Measurements from ENCODE around the gene OSBPL5. TPM values are rescaled to one million over a fixed set of nuclear protein-coding genes. Genes with fewer than 3 reads are reported as not detected.

Gene OSBPL5, protein sequence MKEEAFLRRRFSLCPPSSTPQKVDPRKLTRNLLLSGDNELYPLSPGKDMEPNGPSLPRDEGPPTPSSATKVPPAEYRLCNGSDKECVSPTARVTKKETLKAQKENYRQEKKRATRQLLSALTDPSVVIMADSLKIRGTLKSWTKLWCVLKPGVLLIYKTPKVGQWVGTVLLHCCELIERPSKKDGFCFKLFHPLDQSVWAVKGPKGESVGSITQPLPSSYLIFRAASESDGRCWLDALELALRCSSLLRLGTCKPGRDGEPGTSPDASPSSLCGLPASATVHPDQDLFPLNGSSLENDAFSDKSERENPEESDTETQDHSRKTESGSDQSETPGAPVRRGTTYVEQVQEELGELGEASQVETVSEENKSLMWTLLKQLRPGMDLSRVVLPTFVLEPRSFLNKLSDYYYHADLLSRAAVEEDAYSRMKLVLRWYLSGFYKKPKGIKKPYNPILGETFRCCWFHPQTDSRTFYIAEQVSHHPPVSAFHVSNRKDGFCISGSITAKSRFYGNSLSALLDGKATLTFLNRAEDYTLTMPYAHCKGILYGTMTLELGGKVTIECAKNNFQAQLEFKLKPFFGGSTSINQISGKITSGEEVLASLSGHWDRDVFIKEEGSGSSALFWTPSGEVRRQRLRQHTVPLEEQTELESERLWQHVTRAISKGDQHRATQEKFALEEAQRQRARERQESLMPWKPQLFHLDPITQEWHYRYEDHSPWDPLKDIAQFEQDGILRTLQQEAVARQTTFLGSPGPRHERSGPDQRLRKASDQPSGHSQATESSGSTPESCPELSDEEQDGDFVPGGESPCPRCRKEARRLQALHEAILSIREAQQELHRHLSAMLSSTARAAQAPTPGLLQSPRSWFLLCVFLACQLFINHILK
- 14.1 TPM for polyA plus RNA-seq
- long read RNA-seq, donor 1, partial matches to known transcripts = 0 of 1 reads
- long read RNA-seq, donor 1, other reads (novel, unspliced or antisense) = 0 of 1 reads
- long read RNA-seq, donor 2, partial matches to known transcripts = 0 of 4 reads
- long read RNA-seq, donor 2, other reads (novel, unspliced or antisense) = 0 of 4 reads
- long read RNA-seq, donor 3 = 0 reads
- long read RNA-seq, donor 4 = 0 reads
- long read RNA-seq, donor 5, partial matches to known transcripts = 0 of 3 reads
- long read RNA-seq, donor 5, other reads (novel, unspliced or antisense) = 0 of 3 reads
- long read RNA-seq, donor 6, partial matches to known transcripts = 0 of 2 reads
- long read RNA-seq, donor 6, other reads (novel, unspliced or antisense) = 0 of 2 reads
- long read RNA-seq, donor 7, partial matches to known transcripts = 0 of 3 reads
- long read RNA-seq, donor 7, other reads (novel, unspliced or antisense) = 0 of 3 reads
- long read RNA-seq, donor 8, partial matches to known transcripts = 0 of 1 reads
- long read RNA-seq, donor 8, other reads (novel, unspliced or antisense) = 0 of 1 reads
- long read RNA-seq, donor 9 = 0 reads
- long read RNA-seq, donor 10, partial matches to known transcripts = 0 of 5 reads
- long read RNA-seq, donor 10, other reads (novel, unspliced or antisense) = 0 of 5 reads
- long read RNA-seq, donor 11, partial matches to known transcripts = 0 of 1 reads
- long read RNA-seq, donor 11, other reads (novel, unspliced or antisense) = 0 of 1 reads

DNA sequence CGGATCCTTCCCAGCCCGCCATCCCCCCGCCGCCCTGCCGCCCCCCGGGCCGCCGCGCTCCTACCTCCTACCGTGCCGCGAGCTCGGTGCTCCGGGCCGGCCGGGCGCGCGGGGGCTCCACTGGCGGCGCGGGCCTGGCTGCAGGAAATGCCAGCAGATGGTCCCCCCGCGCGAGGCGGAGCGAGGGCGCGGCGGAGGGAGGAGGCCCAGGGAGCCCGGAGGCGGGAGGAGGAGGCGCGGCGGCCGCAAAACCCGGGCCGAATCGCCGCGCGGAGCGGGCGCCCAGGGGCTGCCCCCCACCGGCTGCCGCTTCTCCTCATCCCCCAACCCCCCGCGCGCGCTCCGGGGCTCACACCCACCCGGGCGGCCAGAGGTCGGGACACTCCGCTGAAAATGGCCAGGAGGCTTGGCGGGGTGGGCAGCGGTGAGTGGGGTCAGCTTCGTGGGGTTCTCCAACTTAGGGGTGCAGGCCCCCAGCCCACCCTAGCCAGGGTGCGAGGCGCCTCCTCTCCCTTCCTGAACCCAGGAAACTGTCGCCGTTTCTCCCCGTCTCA lies at the start of gene OSBPL5:
Gene OSBPL5 (minus strand): TSS at position 159 of the 554 bp plus-strand sequence. CDS start 36,162 bp downstream, outside the sequence.
- peaks cover 2% of the 10 kb centered on the region for H3K36me3 ChIP-seq (ENCODE audit: control insufficient read depth, insufficient read depth, low read length)
- no CpG with 5 or more reads among the region's 63 CpGs for WGBS (ENCODE audit: insufficient coverage, low lambda C conversion rate)
- no peaks in the 10 kb centered on the region for H3K9me3 ChIP-seq (ENCODE audit: control insufficient read depth, low read depth, low read length)
- peak within 1 kb of the TSS; percentile 81 for H3K4me3 ChIP-seq (ENCODE audit: low read length)
- DNase-seq = peak; percentile 53 to 79
- H3K27ac ChIP-seq (ENCODE audit: low read length) = no peak within 1 kb of the TSS
- peaks cover 21% of the 10 kb centered on the region for H3K27me3 ChIP-seq (ENCODE audit: control insufficient read depth, insufficient read depth, low read length)
- peaks cover 36% of the 10 kb centered on the region for H3K4me1 ChIP-seq (ENCODE audit: control insufficient read depth, insufficient read depth, low read length)

GRCh38 chr11:3214420-3214699 lies 49.2 kb upstream of the OSBPL5 start:
- Histone ChIP-seq H3K36me3 (ENCODE audit: control insufficient read depth, insufficient read depth, low read length) (no peaks in the 10 kb centered on the region), H3K9me3 (ENCODE audit: control insufficient read depth, low read depth, low read length) (no peaks in the 10 kb centered on the region), H3K27me3 (ENCODE audit: control insufficient read depth, insufficient read depth, low read length) (peaks cover 13% of the 10 kb centered on the region), H3K4me3 (ENCODE audit: low read length) (no peak overlapping the region), H3K27ac (ENCODE audit: low read length) (no peak overlapping the region), H3K4me1 (ENCODE audit: control insufficient read depth, insufficient read depth, low read length) (no peaks in the 10 kb centered on the region)
- DNase-seq = no peak
- no CpG with 5 or more reads among the region's 4 CpGs for WGBS (ENCODE audit: insufficient coverage, low lambda C conversion rate)

DNA sequence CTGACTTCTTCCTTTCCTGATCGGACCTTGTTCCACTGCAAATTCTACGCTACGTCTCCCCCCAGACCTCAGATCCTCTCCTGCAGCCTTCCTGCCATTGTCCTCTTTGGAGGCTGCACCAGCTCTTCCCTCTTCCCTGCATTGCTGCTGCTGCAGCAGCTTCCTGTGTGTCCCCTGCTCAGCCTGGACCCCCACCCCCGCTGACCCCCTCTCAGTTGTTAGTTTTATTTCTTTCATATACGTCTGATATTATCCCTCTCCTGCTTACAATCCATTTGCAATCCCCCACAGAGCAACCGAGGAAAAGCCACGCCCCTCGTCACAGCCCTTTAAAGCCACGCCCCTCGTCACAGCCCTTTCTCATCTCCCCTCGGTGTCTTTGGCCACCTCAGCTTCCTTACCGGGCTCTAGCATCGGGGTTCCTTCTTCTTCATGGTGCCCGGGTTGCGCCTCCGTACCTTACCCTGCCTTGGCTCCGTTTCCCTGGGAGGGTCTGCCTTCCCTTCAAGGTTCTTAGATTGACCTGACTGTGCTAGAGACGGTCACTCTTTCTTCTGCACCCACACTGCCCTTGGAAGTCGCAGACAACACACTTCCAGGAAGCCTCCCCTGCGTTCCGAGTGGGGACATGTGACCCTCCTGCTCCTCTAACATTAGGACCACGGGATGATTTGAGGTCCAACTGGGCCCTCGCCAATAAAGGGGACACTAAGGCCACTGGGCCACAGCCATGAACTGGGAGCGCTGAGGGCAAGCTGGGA lies 48.7 kb upstream of the OSBPL5 start:
- no peaks in the 10 kb centered on the region for H3K36me3 ChIP-seq (ENCODE audit: control insufficient read depth, insufficient read depth, low read length)
- WGBS (ENCODE audit: insufficient coverage, low lambda C conversion rate) = 40% methylated on average over 6 of the region's 24 CpGs
- DNase-seq = no peak
- no peak overlapping the region for H3K4me3 ChIP-seq (ENCODE audit: low read length)
- H3K9me3 ChIP-seq (ENCODE audit: control insufficient read depth, low read depth, low read length) = no peaks in the 10 kb centered on the region
- no peak overlapping the region for H3K27ac ChIP-seq (ENCODE audit: low read length)
- H3K4me1 ChIP-seq (ENCODE audit: control insufficient read depth, insufficient read depth, low read length) = no peaks in the 10 kb centered on the region
- peaks cover 8% of the 10 kb centered on the region for H3K27me3 ChIP-seq (ENCODE audit: control insufficient read depth, insufficient read depth, low read length)

GRCh38 chr11:3208272-3208671 lies 43.2 kb upstream of the OSBPL5 start:
- no peak for DNase-seq
- H3K27ac ChIP-seq (ENCODE audit: low read length) = no peak overlapping the region
- WGBS (ENCODE audit: insufficient coverage, low lambda C conversion rate) = no CpG with 5 or more reads among the region's 6 CpGs

DNA sequence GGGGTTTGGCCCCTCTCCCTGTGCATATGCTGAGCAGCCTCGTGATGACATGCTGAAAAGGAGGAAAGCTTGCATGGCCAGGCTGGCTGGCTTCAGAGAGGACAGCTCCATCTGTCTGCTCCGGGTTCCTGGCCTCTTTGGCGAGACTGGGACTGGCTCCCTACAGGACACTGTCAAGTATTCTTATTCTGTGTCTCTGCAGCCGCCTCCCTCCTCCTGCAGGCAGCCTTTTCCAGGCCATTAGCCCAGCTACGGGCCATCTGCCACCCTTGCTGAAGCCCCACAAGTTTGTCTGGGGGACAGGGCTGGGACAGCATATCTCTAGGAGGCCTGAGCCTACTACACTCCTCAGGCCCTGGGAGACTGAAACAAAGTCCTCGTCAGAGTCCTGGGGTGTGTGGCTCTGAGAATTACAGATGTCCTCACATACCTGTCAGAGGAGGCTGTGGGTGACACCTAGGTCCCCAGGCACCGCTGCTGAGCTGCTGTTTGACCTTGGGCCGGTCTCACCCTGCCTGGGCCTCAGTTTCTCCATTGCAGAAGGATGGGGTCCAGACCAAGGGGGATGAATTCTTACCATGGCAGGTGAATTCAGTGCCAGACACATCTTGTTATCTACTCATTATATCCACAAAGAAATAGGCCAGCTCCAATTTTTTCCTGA lies 42.5 kb upstream of the OSBPL5 start:
- DNase-seq = no peak
- no peaks in the 10 kb centered on the region for H3K9me3 ChIP-seq (ENCODE audit: control insufficient read depth, low read depth, low read length)
- H3K4me1 ChIP-seq (ENCODE audit: control insufficient read depth, insufficient read depth, low read length) = peaks cover 16% of the 10 kb centered on the region
- no CpG with 5 or more reads among the region's 8 CpGs for WGBS (ENCODE audit: insufficient coverage, low lambda C conversion rate)
- H3K36me3 ChIP-seq (ENCODE audit: control insufficient read depth, insufficient read depth, low read length) = no peaks in the 10 kb centered on the region
- H3K27me3 ChIP-seq (ENCODE audit: control insufficient read depth, insufficient read depth, low read length) = peaks cover 25% of the 10 kb centered on the region
- no peak overlapping the region for H3K27ac ChIP-seq (ENCODE audit: low read length)
- H3K4me3 ChIP-seq (ENCODE audit: low read length) = no peak overlapping the region

More at GRCh38 chr11:3208272-3208671, 43.2 kb upstream of the OSBPL5 start:
- Histone ChIP-seq H3K27me3 (ENCODE audit: control insufficient read depth, insufficient read depth, low read length) (peaks cover 19% of the 10 kb centered on the region), H3K4me3 (ENCODE audit: low read length) (no peak overlapping the region), H3K36me3 (ENCODE audit: control insufficient read depth, insufficient read depth, low read length) (no peaks in the 10 kb centered on the region), H3K9me3 (ENCODE audit: control insufficient read depth, low read depth, low read length) (no peaks in the 10 kb centered on the region), H3K4me1 (ENCODE audit: control insufficient read depth, insufficient read depth, low read length) (peaks cover 16% of the 10 kb centered on the region)

DNA sequence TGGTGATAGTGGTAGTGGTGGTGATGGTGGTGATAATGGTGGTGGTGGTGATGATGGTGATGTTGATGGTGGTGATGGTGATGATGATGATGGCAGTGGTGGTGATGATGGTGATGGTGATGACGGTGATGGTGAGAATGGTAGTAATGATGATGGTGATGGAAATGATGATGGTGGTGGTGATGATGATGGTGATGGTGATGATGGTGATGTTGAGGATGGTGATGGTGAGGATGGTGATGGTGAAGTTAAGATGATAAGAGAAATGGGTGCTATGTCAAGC lies 41.8 kb upstream of the OSBPL5 start:
- H3K27me3 ChIP-seq (ENCODE audit: control insufficient read depth, insufficient read depth, low read length) = peaks cover 33% of the 10 kb centered on the region
- H3K9me3 ChIP-seq (ENCODE audit: control insufficient read depth, low read depth, low read length) = no peaks in the 10 kb centered on the region
- WGBS (ENCODE audit: insufficient coverage, low lambda C conversion rate) = 100% methylated on average over 1 of the region's 1 CpG
- H3K36me3 ChIP-seq (ENCODE audit: control insufficient read depth, insufficient read depth, low read length) = no peaks in the 10 kb centered on the region
- DNase-seq = no peak
- no peak overlapping the region for H3K4me3 ChIP-seq (ENCODE audit: low read length)
- H3K27ac ChIP-seq (ENCODE audit: low read length) = no peak overlapping the region
- peaks cover 16% of the 10 kb centered on the region for H3K4me1 ChIP-seq (ENCODE audit: control insufficient read depth, insufficient read depth, low read length)

DNA sequence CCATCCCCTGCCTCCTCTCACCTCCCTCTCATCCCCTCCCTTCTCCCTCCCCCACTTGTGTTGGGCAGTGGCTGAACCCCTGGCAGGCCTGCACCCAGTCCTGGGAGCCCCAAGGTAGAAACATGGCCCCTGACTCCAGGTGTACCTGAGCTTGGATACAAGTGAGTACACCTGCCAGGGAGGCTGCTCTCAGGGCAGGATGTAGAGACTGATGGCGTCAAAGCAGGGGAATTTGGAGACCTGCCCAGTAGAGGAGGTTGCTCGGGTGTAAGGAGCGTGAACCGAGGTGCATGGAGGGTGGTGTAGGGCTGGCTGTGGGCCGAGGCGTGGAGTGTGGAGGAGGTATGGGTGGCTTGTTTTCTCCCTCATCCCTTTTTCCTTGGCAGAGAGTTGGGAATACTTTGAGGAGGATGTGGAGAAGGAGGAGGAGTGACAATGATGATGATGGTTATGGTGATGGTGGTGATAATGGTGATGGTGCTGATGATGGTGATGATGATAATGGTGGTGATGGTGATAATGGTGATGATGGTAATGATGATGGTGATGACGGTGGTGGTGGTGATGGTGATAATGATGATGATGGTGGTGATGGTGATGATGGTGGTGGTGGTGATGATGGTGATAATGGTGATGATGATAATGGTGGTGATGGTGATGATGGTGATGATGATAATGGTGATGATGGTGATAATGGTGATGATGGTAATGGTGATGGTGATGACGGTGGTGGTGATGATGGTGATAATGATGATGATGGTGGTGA lies 41.2 kb upstream of the OSBPL5 start:
- no peak for DNase-seq
- Histone ChIP-seq H3K9me3 (ENCODE audit: control insufficient read depth, low read depth, low read length) (no peaks in the 10 kb centered on the region), H3K4me3 (ENCODE audit: low read length) (no peak overlapping the region), H3K4me1 (ENCODE audit: control insufficient read depth, insufficient read depth, low read length) (peaks cover 16% of the 10 kb centered on the region), H3K27me3 (ENCODE audit: control insufficient read depth, insufficient read depth, low read length) (peaks cover 38% of the 10 kb centered on the region), H3K36me3 (ENCODE audit: control insufficient read depth, insufficient read depth, low read length) (no peaks in the 10 kb centered on the region), H3K27ac (ENCODE audit: low read length) (no peak overlapping the region)
- 92% methylated on average over 2 of the region's 8 CpGs for WGBS (ENCODE audit: insufficient coverage, low lambda C conversion rate)

DNA sequence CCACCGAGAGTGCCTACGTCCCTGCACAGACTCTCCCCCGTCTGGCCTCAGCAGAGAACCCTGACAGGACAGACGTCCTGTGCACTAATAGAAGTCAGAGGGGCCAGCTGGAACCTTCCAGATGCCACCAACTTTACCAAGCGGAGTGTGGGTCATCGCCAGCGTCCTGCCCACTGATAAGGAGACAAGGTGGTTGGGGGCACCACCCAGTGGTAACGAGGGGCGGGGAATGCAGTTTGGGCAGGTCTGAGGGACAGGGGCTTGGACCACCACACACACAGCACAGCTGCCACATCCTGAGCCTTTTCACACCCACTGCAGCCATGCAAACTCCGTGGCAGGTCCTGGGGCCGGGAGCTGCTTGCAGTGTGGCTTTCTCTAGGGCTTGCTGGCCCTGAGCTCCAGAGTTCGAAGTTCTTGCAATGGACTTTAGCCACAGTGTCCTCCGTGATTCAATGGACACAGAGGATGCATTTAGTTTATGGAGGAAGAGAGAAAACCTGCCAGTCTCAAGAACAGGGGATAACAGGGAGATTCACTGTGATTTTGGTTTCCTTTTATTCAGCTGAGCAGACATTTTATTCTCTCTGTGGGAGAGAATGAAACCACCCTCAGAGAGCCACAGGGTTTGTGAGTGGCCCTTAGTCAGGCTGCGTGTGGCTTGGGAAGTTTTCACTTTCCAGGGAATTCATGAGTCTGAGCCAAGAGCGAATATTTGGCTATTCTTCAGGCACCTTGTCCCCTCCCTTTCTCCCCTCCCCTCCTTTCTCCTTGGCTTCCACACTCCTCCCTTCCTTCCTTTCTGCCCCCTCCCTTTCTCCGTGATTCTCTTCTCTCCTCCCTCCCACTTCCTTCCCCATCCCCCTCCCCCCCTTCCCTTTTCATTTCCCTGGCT lies 40.4 kb upstream of the OSBPL5 start:
- Histone ChIP-seq H3K27me3 (ENCODE audit: control insufficient read depth, insufficient read depth, low read length) (peaks cover 46% of the 10 kb centered on the region), H3K4me3 (ENCODE audit: low read length) (no peak overlapping the region), H3K9me3 (ENCODE audit: control insufficient read depth, low read depth, low read length) (no peaks in the 10 kb centered on the region), H3K36me3 (ENCODE audit: control insufficient read depth, insufficient read depth, low read length) (no peaks in the 10 kb centered on the region), H3K4me1 (ENCODE audit: control insufficient read depth, insufficient read depth, low read length) (peaks cover 16% of the 10 kb centered on the region), H3K27ac (ENCODE audit: low read length) (no peak overlapping the region)
- WGBS (ENCODE audit: insufficient coverage, low lambda C conversion rate) = no CpG with 5 or more reads among the region's 16 CpGs
- peak in 1 of 2 donors; percentile 21 for DNase-seq

Data from large intestine (tissue), 12 donors.